Limb (tissue), 2 donors: ENCODE results near the gene PLAAT4.
"Not testable (repeated sequence)": the region's sequence is repeated elsewhere in the genome, so short reads cannot be mapped to it uniquely, and the experiment has no call there.

Experiments used
- DNase-seq, 2 donors: peaks; one replicate each; pipeline ENCODE4 v3.0.0-alpha.2; 2016; ENCODE audit errors: extremely low spot score in 2 of 2

PLAAT4 gene

GRCh38 chr11:63567044-63567840, 30.6 kb downstream of the PLAAT4 start:
- DNase-seq, result peak in 1 of 2 donors; percentile 55

GRCh38 chr11:63569570-63569969, 33.0 kb downstream of the PLAAT4 start:
- no peak for DNase-seq

GRCh38 chr11:63572026-63572688, 35.5 kb downstream of the PLAAT4 start:
- DNase-seq, result no peak

DNA sequence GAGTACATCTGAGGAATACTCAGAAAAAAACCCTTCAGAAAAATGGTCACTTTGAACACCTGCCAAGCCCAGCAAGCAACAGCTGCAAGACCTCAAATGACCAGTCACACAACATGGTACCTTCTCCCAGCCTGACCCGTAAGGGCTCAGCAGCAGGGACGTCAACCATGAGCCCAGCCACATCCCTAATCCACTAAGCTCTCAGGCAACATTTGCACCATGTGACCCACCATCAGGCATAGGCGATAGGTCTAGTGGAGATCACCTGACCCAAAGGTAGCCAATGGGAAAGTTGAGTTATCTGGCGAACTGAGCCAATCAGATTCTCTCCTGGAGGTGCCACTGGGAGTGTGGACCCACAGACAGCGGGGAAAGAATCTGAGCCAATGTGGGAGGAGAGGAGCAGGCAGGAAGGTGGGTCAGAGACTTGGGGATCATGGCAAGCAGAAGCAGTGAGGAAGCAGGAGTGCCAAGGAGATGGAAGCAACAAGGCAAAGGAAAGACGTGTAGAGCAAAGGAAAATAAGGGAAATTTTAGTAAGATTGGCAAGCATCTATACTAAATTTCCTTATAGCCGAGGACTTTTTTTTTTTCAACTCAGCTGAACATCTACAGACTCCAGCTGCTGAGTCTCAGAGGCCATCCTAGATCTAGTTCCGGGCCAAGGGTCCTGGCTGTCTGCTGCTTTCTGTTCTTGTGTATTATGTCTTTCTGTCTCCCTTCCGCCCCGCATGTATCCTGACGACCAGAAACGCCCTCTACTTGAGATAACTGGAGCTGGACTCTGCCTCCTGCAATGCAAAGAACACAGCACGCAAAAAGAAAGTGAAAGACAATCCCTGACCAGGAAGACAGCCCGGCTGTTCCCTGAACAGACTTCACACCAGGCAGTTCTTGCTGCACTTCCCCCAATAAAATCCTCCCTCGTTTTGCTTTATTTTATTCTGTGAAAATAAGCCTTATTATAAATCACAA, 37.6 kb downstream of the PLAAT4 start:
- peak in 1 of 2 donors; percentile 56 for DNase-seq

DNA sequence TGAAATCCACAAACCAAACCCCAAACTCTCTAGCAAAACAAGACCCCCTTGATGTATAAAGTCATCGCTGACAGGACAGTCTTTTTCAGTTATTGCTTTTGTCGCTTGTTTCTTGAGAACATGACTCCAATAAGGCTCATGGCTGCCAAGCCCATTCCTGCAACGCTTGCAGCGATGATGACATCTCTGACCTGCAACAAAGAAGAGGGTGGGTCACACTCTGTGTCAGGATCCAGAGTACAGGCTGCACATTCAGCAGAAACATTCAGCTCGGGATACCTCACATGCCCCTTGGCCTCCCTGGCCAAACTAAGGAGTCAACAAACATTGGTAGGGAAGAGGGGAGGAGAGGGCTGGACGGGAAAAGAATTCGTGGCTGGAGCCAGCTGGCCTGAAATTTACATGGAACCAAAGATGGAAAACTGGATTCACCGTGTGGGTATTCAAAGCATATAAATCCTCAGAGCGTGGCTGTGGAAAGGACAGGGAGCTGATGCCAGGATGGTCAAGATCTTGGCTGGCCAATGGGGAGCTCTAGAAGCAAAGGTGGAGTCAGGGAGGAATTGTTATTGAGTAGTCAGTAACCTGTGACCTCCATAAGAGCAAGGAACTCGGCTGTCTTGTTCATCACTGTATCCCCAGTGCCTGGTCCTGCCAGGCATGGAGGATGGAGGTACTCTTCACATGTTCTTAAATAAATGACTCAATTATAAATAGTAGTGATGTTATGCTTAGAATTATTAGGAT, 38.4 kb downstream of the PLAAT4 start:
- no peak for DNase-seq

- not testable (repeated sequence) for DNase-seq
These were observed 42.3 kb downstream of the PLAAT4 start for GRCh38 chr11:63578882-63579281.

DNA sequence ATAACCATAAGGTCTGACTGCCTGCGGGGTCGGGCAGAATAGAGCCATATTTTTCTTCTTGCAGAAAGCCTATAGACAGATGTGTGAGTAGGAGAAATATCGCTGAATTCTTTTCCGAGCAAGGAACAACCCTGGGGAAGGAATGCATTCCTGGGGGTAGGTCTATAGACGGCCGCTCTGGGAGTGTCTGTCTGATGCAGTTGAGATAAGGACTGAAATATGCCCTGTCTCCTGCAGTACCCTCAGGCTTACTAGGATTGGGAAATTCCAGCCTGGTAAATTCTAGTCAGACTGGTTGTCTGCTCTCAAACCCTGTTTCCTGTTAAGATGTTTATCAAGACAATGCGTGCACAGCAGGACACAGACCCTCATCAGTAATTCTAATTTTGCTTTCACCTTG, 44.6 kb downstream of the PLAAT4 start:
- DNase-seq, result not testable (repeated sequence)

DNA sequence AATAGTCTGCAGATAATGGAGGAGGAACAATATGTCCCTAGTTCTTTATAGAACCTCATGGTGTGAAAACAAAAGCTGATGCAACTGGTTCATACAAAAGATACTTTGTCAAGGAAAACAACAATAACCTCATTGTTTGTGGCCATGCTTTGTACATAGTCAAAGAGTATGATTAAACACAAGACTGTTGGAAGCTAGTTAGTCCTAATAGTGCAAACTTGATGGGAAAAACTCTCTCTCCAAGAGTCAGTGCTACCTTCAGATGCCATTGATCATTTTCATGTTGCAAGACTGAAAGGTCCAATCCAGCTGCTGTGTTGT, 46.7 kb downstream of the PLAAT4 start:
- DNase-seq, result no peak

- no peak for DNase-seq
These were observed 50.0 kb downstream of the PLAAT4 start for GRCh38 chr11:63586451-63587166.

GRCh38 chr11:63589000-63589399, 52.4 kb downstream of the PLAAT4 start:
- DNase-seq, result no peak

DNA sequence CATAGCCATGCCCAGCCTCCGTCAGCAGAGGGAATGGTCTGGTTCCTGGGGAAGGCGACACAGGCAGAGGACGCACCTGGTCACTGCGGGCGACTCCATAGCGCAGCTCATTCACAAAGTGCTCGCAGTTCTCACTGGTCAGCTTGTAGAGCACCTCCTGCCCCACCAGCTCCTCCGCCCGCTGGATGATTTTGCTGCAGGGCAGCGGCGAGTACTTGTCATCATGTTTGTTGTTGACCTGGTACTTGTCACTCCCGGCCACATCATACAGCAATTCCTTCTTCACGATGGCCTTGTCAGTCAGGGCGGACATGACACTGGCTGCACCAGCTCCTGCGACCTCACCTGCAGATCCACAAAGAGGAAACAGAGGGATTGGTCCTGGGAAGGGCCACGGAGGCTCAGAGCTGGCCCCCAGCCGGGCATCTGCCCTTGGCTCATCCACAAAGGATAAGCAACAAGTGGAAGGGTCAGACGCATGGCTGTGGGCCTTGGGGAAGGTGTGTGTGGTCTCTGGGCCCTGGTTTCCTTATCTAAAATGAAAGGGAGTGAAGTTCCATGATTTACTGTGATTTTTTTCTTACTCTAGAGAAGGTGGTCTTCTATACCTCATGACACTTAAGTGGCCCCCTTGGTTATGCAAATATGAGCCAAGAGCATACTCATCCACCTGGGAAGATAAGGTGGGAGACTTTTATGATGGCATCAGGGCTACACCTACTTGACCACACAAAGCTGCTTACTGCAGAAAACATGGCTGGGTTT, 53.6 kb downstream of the PLAAT4 start:
- DNase-seq, result no peak

DNA sequence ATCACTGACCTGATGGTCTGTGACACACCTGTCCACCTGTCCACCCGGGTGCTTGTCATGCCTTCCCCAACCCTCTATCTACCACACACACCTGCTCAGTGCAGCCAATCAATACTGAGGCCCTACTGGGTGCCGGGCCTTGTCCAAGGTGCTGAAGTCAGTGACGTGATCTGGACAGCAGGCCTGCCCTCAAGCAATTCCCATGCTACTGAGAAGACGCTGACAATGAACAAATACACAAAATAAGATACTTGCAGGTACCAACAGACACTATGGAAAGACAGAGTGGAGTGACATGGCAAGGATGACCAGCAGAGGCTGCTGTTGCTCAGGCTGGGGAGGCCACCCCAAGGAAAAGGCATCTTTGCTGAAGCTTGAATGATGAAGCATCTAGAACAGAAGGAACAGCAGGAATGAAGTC, 56.4 kb downstream of the PLAAT4 start:
- no peak for DNase-seq

GRCh38 chr11:63595296-63595695, 58.7 kb downstream of the PLAAT4 start:
- DNase-seq, result no peak
